Measurements from ENCODE around the gene TBC1D14. TPM values are rescaled to one million over a fixed set of nuclear protein-coding genes. Genes with fewer than 3 reads are reported as not detected.
"Not testable (repeated sequence)": the region's sequence is repeated elsewhere in the genome, so short reads cannot be mapped to it uniquely, and the experiment has no call there.

TBC1D14 gene
- total RNA-seq, 2 donors from 2014 or later, result 46.7 to 49.9 TPM

GRCh38 chr4:6972375-6972650, 62.7 kb downstream of the TBC1D14 start:
- Histone ChIP-seq H3K27me3 (replicated peaks; ENCODE audit: insufficient read depth) (no peaks in the 10 kb centered on the region), H3K27ac (no peak overlapping the region), H3K36me3 (peaks cover 6% of the 10 kb centered on the region), H3K4me1 (ENCODE audit: control insufficient read depth in 1 of 2, low read depth in 2 of 2) (peaks cover 3 to 10% of the 10 kb centered on the region in 2 donors), H3K4me3 (no peak overlapping the region), H3K9me3 (no peaks in the 10 kb centered on the region)
- ATAC-seq (ENCODE audit: insufficient number of reproducible peaks, low FRiP score, low read depth) (no peak), DNase-seq (ENCODE audit: low spot score) (no peak)
- TF ChIP-seq CTCF (IDR thresholded peaks at IDR 0.05), result no peak

- TF ChIP-seq CTCF (IDR thresholded peaks at IDR 0.05), result no peak
- no peak for ATAC-seq (ENCODE audit: insufficient number of reproducible peaks, low FRiP score, low read depth)
- no peaks in the 10 kb centered on the region for H3K27me3 ChIP-seq (replicated peaks; ENCODE audit: insufficient read depth)
These were observed 63.3 kb downstream of the TBC1D14 start for GRCh38 chr4:6972911-6973310.

GRCh38 chr4:6974138-6974848, 64.7 kb downstream of the TBC1D14 start:
- peaks cover 3 to 10% of the 10 kb centered on the region in 2 donors for H3K4me1 ChIP-seq (ENCODE audit: control insufficient read depth in 1 of 2, low read depth in 2 of 2)
- peak; percentile 98 for TF ChIP-seq CTCF (IDR thresholded peaks at IDR 0.05)
- ATAC-seq (ENCODE audit: insufficient number of reproducible peaks, low FRiP score, low read depth), result peak; percentile 96
- no peak overlapping the region for H3K4me3 ChIP-seq
- peak; percentile 58 for DNase-seq (ENCODE audit: low spot score)
- H3K9me3 ChIP-seq, result no peaks in the 10 kb centered on the region
- H3K36me3 ChIP-seq, result no peaks in the 10 kb centered on the region
- no peaks in the 10 kb centered on the region for H3K27me3 ChIP-seq (replicated peaks; ENCODE audit: insufficient read depth)
- no peak overlapping the region for H3K27ac ChIP-seq

More at GRCh38 chr4:6972911-6973310, 63.3 kb downstream of the TBC1D14 start:
- Histone ChIP-seq H3K4me3 (no peak overlapping the region), H3K36me3 (peaks cover 5% of the 10 kb centered on the region), H3K9me3 (no peaks in the 10 kb centered on the region), H3K4me1 (ENCODE audit: control insufficient read depth in 1 of 2, low read depth in 2 of 2) (peaks cover 3 to 10% of the 10 kb centered on the region in 2 donors), H3K27ac (no peak overlapping the region)
- DNase-seq (ENCODE audit: low spot score), result no peak

- not testable (repeated sequence) for DNase-seq (ENCODE audit: low spot score); H3K9me3 ChIP-seq; H3K4me1 ChIP-seq (ENCODE audit: control insufficient read depth in 1 of 2, low read depth in 2 of 2); H3K27ac ChIP-seq; H3K4me3 ChIP-seq; H3K36me3 ChIP-seq; H3K27me3 ChIP-seq (replicated peaks; ENCODE audit: insufficient read depth); ATAC-seq (ENCODE audit: insufficient number of reproducible peaks, low FRiP score, low read depth)
These were observed 68.2 kb downstream of the TBC1D14 start for GRCh38 chr4:6977846-6978245.

GRCh38 chr4:6983544-6984142, 74.0 kb downstream of the TBC1D14 start:
- no peak for ATAC-seq (ENCODE audit: insufficient number of reproducible peaks, low FRiP score, low read depth)
- H3K27me3 ChIP-seq (replicated peaks; ENCODE audit: insufficient read depth), result no peaks in the 10 kb centered on the region
- no peak overlapping the region for H3K27ac ChIP-seq
- no peak for TF ChIP-seq CTCF (IDR thresholded peaks at IDR 0.05)
- H3K4me3 ChIP-seq, result no peak overlapping the region
- no peaks in the 10 kb centered on the region for H3K36me3 ChIP-seq
- H3K4me1 ChIP-seq (ENCODE audit: control insufficient read depth in 1 of 2, low read depth in 2 of 2), result peaks cover 21 to 26% of the 10 kb centered on the region in 2 donors
- DNase-seq (ENCODE audit: low spot score), result no peak
- no peaks in the 10 kb centered on the region for H3K9me3 ChIP-seq
